IPS-18c (cell line): Measurements from ENCODE around the gene ITFG1.
"Not testable (repeated sequence)": the region's sequence is repeated elsewhere in the genome, so short reads cannot be mapped to it uniquely, and the experiment has no call there.

Experiments
- H3K4me3 ChIP-seq: 2 replicates; pipeline ENCODE4 v1.7.0; 2013; ENCODE audit warnings: low read depth, mild to moderate bottlenecking, low read length, moderate library complexity; ENCODE audit not compliant: insufficient read depth
- H3K9me3 ChIP-seq: one replicate; pipeline ENCODE4 v1.6.1; 2013; ENCODE audit warnings: mild to moderate bottlenecking, low read length, moderate library complexity; ENCODE audit not compliant: control insufficient read depth, insufficient read depth

The ITFG1 gene

GRCh38 chr16:47377154-47377553, 83.7 kb downstream of the ITFG1 start:
- H3K9me3 ChIP-seq: no peaks in the 10 kb centered on the region
- no peak overlapping the region for H3K4me3 ChIP-seq

DNA sequence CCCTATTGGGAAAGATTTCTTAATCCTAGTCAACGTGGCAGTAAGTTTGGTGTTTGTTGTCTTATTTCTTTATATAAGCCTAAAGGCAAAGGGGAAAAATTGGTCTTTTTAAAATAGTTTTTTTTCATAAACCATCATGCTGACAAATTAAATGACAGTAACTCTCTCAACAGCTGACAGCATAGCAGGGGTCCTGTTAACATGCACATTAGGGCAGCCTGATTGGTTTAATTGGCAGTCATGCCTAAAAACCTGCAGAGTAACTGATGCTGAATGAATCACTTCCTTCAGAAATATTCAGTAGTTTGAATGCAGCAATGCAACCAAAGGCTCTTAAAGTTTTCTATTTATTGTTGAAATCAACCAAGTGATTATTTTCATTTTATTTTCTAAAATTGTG, 85.4 kb downstream of the ITFG1 start:
- Histone ChIP-seq H3K4me3 (no peak overlapping the region), H3K9me3 (no peaks in the 10 kb centered on the region)

DNA sequence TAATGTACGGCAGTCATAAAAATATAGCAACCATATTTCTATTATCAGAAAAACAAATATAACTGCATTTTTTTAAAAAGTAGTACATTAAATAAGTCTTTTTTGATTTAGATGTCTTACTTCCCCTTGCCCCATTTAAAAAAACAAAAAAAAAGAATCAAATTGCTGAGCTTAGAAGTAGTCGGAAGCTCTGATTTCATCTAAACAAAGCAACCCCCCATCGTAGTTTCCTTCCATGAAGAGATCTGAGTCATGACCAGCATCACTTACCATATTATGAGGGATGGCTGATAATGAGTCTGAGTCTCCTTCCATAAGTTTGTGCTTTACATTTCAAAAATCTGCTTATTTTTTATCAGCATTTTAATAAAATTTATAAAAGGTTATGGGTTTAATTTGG, 86.2 kb downstream of the ITFG1 start:
- no peaks in the 10 kb centered on the region for H3K9me3 ChIP-seq
- H3K4me3 ChIP-seq: no peak overlapping the region

- H3K9me3 ChIP-seq: no peaks in the 10 kb centered on the region
- H3K4me3 ChIP-seq: no peak overlapping the region
These were observed 89.4 kb downstream of the ITFG1 start for GRCh38 chr16:47371271-47372014.

GRCh38 chr16:47370536-47370935, 90.3 kb downstream of the ITFG1 start:
- H3K4me3 ChIP-seq: no peak overlapping the region

GRCh38 chr16:47366228-47366627, 94.6 kb downstream of the ITFG1 start:
- Histone ChIP-seq H3K4me3 (no peak overlapping the region), H3K9me3 (no peaks in the 10 kb centered on the region)

More at GRCh38 chr16:47370536-47370935, 90.3 kb downstream of the ITFG1 start:
- no peaks in the 10 kb centered on the region for H3K9me3 ChIP-seq

DNA sequence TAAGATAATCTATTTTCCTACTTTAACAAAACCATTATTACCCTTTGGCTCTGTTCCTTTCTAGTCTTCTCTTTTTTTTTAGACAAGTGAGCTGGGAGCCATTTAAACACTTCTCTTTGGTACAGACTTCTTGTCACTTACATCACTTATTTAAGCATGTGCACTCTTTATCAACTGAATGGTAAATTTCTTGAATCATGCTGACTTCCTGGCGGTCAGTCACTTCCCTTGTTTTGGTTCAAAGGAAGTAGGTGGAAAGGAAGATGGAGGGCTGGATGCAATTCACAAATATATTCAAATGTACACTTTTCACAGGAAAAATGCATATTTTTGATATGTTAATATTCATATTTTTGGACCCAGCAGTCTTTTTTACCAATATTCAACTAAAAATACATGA, 97.1 kb downstream of the ITFG1 start:
- H3K9me3 ChIP-seq: no peaks in the 10 kb centered on the region
- H3K4me3 ChIP-seq: no peak overlapping the region

DNA sequence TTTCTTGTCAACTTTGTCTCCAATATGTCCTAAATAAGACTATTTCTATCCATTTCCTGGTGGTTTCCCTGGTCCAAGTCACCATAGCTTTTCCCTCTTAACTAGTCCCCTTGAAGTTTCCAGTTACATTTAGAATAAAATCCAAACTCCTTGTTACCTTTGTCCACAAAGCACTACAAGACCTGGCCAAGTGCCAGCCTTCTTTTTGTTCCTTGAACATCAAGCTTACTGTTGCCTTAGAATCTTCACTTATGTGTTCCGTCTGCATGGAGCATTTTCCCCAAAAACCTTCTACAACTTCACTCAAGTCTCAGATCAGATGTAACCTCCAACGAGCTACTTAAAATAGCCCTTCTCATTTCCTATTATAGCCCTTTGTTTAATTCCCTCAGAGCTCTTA, 101.4 kb downstream of the ITFG1 start:
- Histone ChIP-seq H3K4me3 (no peak overlapping the region), H3K9me3 (no peaks in the 10 kb centered on the region)

DNA sequence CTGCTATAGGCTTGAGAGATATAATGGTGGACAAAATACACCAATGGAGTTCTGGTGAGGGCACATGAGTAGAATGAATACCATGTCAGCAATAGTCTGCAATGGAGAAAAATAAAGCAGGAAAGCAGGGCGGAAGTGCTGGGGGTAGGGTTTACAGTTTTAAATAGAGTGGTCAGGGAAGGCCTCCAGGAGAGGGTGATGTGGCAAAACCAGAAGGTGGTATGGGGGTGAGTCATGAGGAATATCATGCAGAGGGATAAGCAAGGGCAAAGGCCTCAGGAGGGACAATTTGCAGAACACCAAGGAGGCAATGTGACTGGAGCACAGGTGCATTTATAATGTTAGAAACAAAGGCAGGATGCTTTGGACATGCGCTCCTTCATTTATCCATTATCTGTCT, 102.0 kb downstream of the ITFG1 start:
- no peak overlapping the region for H3K4me3 ChIP-seq
- H3K9me3 ChIP-seq: no peaks in the 10 kb centered on the region

- H3K9me3 ChIP-seq, H3K4me3 ChIP-seq: not testable (repeated sequence)
These were observed 111.8 kb downstream of the ITFG1 start for GRCh38 chr16:47349029-47349428.

DNA sequence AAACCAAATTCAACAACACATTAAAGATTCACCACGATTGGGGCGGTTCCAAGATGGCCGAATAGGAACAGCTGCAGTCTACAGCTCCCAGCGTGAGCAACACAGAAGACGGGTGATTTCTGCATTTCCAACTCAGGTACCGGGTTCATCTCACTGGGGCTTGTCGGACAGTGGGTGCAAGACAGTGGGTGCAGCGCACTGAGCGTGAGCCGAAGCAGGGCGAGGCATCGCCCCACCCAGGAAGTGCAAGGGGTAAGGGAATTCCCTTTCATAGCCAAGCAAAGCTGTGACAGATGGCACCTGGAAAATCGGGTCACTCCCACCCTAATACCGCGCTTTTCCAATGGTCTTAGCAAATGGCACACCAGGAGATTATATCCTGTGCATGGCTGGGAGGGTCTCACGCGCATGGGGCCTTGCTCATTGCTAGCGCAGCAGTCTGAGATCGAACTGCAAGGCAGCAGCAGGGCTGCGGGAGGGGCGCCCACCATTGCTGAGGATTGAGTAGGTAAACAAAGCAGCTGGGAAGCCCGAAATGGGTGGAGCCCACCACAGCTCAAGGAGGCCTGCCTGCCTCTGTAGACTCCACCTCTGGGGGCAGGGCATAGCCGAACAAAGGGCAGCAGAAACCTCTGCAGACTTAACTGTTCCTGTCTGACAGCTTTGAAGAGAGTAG, 113.7 kb downstream of the ITFG1 start:
- not testable (repeated sequence) for H3K4me3 ChIP-seq, H3K9me3 ChIP-seq

DNA sequence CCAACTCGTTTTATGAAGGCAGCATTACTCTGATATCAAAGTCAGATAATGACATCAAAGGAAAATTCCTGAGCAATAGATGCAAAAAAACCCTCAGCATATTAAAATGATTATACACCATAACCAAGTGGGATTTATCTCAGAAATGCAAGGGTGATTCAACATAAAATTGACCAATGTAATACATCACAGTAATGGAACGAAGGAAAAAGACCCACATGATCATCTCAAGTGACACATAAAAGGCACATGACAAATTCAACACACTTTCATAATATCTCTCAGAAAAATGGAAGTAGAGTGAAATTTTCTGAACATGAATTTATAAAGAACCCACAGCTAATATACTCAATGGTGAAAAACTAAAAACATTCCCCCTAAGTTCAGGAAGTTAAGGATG, 118.8 kb downstream of the ITFG1 start:
- Histone ChIP-seq H3K9me3 (peaks cover 4% of the 10 kb centered on the region), H3K4me3 (no peak overlapping the region)

DNA sequence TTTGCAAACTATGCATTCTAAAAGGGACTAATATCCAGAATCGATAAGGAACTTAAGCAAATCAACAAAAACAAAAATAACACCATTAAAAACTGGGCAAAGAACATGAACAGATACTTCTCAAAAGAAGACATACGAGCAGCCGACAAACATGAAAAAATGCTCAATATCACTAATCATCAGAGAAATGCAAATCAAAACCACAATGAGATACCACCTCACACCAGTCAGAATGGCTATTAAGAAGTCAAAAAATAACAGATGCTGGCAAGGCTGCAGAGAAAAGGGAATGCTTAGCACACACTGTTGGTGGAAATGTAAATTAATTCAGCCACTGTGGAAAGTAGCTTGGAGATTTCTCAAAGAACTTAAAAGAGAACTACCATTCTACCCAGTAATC, 130.3 kb downstream of the ITFG1 start:
- H3K4me3 ChIP-seq, H3K9me3 ChIP-seq: not testable (repeated sequence)

DNA sequence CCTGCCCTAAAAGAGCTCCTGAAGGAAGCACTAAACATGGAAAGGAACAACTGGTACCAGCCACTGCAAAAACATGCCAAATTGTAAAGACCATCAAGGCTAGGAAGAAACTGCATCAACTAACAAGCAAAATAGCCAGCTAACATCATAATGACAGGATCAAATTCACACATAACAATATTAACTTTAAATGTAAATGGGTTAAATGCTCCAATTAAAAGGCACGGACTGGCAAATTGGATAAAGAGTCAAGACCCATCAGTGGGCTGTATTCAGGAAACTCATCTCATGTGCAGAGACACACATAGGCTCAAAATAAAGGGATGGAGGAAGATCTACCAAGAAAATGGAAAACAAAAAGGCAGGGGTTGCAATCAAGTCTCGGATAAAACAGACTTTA, 136.6 kb downstream of the ITFG1 start:
- H3K4me3 ChIP-seq, H3K9me3 ChIP-seq: not testable (repeated sequence)

DNA sequence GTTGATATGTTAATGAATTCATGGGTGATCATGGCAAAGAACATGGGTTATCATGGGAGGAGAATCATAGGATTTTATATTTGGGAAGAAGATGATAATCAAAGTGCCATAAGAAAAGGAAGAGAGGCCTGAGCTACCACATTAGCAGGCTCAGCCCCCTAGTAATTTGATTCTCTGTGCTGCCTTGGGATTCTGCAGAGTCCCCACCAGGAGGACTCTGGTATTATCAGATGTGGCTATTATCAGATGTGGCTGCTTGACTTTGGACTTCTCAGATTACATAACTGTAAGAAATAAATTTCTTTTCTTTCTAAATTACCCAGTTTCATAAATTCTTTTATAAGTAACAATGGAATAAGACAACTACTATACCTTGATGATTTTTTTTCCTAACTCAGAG, 137.6 kb downstream of the ITFG1 start:
- Histone ChIP-seq H3K9me3 (no peaks in the 10 kb centered on the region), H3K4me3 (no peak overlapping the region)

DNA sequence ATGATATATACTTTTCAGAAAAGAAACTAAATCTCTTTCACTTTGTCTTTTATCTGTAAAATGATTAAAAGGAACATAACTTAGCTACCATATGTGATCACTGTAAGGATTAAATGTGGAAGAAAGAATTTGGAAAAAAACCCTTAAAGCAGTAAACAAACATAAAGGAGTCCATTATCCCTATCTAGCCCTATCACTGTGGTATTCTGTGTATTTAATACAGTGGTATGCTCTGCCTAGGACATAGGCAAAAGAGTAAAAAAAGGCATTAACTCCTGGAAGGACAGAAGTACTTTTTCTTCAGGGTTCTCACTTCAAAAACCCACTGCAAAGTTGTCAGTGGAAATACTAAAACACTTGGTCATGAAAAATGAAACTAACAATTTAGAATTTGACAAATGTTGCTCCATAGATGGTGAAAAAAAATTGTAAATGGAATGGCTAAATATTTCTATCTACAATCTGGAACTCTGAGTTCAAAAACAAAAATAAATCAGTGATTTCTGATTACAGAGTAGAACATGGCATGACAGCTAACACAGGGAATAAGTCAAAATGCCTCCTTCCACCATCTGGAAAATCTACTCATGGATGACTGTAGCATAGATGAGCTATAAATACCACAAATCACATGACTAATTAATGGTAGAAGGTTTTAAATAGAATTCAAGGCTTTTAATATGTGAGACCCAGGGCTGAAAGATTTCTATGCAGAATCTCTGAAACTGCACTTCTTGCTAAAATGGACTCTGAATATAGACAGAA, 140.1 kb downstream of the ITFG1 start:
- Histone ChIP-seq H3K9me3 (no peaks in the 10 kb centered on the region), H3K4me3 (no peak overlapping the region)

DNA sequence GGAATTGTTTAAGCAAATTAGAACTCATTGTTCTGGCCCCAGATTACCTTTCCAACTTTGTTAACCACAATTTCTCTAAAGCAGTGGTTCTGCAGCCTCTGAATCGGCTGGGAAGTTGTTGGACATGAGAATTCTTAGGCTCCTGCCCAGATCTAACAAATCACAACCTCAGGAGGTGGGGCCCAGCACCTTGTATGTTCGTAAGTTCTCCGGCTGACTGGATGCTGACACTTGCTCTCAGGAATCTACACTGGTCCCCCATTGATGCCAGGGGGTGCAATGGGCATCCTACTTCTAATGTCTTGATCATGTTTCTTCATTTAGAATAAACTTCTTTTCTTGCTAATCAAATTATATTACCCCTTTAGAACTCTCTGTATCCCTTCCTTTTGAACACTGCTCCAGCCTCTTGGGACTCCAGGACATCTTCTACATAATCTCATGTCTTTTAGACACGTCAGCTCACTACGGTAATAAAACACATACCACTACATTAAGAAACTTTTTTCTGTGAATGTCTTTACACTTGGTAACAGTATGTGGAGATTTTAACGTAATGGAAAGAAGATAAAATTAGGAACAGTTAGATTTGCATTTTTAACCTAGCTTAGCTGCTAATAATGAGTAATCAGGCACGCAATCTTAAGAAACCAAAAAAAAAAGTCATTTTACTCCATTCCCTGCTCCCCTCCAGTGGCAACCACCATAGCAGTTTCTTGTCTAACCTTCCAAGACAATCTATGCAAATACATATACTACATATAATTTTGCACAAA, 143.2 kb downstream of the ITFG1 start:
- no peaks in the 10 kb centered on the region for H3K9me3 ChIP-seq
- no peak overlapping the region for H3K4me3 ChIP-seq
